AG08396 (cell line): Measurements from ENCODE around the gene RHCG.

Source experiments
- DNase-seq: peaks from one replicate; pipeline ENCODE4 v3.0.0; 2012; ENCODE audit warnings: low spot score, mixed read lengths

The RHCG gene

GRCh38 chr15:89496155-89497098 is at the start of gene RHCG:
Gene RHCG (minus strand): TSS chr15:89496583. CDS start chr15:89496544, 39 bp downstream.
- DNase-seq: no peak

DNA sequence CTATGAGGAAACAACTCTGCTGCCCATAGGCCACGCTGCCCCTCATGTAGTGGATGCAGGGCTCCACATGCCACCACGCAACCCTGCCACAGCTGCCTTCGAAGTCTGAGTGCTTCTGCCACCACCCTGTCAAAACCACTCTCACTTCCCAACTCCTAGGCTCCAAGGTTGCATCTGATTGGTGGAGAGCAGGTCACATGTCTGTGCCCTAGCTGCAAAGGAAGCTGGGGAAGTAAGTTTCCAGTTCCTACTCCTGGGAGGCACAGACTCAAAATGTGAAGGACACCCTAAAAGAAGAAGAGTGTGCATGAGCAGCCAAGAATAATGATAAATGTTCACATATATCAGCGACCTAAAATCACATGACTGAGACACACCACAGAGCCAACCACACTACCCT is 47.0 kb upstream of the RHCG start:
- DNase-seq: no peak

DNA sequence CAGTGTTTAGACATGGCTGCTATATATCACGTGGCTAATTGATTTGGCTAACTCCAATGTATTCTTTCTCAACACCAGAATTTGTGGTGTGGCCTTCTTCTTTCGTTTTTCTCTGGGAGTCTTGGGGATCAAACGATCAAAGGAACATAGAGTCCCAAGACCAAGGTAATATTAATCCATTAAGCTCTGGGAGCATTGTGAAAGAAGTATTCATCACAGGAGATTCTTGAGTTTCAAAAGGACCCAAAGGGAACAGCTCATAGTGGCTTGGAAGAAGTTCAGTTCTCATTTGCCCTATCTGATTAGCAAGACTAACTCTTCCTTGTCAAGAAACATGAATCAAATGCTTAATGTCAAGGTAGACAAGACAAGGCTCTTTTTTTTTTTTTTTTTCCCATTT is 46.0 kb upstream of the RHCG start:
- DNase-seq: no peak

GRCh38 chr15:89539027-89539426 is 42.6 kb upstream of the RHCG start:
- DNase-seq: no peak

DNA sequence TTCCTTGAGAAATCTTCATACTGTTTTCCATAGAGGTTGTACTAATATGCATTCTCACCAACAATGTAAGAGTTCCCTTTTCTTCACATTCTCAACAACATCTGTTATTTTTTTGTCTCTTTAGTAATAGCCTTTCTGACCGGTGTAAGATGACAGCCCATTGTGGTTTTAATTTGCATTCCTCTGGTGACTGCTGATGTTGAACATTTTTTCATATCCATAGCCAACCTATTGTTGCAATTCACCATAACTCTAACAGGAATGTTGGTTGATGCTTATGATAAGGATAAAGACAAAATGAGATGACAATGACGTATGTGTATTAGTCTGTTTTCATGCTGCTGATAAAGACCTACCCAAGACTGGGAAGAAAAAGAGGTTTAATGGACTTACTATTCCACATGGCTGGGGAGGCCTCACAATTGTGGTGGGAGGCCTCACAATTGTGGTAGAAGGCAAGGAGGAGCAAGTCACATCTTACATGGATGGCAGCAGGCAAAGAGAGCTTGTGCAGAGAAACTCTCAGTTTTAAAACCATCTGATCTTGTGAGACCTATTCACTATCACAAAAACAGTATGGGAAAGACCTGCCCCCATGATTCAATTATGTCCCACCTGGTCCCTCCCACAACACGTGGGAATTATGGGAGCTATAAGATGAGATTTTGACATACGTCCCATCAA is 37.6 kb upstream of the RHCG start:
- no peak for DNase-seq

- DNase-seq: no peak
Measured at GRCh38 chr15:89531796-89532537, 35.6 kb upstream of the RHCG start.

DNA sequence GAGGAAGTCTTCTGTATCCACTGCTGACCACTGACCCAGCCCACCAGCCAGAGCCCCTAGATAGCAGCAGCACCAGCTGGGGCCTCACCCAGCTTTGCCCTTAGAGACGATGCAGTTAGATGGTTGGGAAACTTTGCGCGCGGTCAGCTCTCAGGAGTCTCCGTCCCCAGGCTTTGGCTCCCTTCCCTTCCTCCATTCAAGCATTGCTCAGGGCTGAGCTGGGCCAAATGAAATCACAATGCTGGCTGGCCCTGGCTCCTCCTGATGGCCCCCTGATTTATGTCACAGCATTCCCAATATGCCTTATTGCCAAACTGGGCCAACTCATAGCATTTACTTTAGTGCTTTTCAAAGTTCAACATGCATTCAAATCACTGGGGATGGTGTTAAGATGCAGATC is 34.6 kb upstream of the RHCG start:
- DNase-seq: no peak

DNA sequence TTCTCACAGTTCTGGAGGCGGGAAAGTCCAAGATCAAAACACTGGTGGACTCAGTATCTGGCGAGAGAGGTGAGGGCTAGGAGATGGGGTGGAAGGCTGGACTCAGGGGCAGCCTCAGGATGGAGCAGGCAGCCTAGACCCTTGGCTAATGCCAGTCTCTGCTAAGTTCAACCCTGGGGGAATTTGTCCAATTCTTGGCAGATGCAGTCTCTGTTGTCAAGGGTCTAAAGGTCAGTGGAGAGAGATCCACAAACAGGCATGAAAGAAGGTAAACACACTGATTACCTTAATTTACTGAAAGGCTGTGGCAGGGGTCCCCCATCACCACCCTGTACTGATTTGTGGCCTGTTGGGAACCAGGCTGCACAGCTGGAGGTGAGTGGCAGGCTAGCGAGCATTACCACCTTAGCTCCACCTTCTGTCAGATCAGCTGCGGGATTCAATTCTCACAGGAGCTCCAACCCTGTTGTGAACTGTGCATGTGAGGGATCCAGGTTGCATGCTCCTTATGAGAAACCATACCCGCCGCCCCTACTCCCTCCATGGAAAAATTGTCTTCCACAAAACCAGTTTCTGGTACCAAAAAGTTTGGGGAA is 32.5 kb upstream of the RHCG start:
- DNase-seq: no peak

DNA sequence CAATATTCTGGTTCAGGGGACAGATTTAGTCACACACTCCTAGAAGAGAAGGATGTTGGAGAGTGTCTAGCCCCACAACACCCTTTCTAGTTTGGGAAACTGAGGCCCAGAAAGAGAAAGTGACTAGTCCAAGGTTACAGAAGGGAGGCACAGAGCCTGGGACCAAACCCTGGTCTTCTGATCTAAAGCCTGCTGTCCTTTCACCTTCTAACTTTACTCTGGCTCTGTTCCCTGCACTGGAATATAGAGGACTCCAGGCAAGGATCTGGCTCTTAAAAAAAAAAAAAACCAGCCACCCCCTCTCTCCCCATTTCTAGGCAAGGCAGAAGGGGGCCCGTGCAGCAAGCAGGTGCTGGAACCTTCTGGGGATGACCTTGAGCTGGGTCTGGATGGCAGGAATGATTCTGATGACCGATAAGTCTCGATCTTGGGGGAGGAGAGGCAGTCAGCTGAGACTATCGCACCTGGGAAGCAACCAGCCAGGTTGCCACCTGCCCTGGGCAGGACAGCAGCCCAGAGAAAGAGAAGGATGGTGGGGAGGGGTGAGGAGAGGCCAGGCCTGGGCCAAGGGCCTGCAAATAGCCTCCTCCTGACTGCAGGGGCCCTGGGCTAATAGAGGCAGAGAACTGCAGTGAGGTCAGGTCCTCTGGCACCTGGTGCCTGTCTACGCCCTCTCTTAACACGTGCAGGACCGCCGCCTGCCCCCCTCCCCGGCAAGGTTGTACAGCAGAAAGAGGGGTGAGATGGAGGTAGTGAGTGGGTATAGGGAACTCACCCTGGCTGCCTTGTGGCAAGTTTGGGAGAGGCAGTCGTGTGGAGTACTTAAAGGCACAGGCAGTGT is 30.4 kb upstream of the RHCG start:
- DNase-seq: no peak

- DNase-seq: no peak
Measured at GRCh38 chr15:89526181-89526580, 29.8 kb upstream of the RHCG start.

GRCh38 chr15:89524184-89524583 is 27.8 kb upstream of the RHCG start:
- DNase-seq: no peak

- no peak for DNase-seq
Measured at GRCh38 chr15:89523101-89523500, 26.7 kb upstream of the RHCG start.

DNA sequence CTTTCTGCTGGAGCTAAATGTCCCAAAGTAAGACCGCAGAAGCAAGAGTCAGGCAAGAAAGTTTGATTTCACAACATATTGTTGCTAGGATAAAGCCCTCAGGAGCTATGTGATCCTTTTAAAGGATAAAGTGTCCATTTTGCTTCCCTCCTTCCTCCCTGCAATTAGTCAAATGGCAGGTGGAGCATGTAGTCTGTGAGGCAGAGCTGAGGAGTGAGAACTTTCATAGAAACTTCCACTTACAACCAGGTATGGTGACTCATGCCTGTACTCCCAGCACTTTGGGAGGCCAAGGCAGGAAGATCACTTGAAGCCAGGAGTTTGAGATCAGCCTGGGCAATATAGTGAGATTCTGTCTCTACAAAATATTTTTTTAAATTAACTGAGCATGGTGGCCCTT is 25.2 kb upstream of the RHCG start:
- DNase-seq: no peak

GRCh38 chr15:89515477-89515876 is 19.1 kb upstream of the RHCG start:
- no peak for DNase-seq

DNA sequence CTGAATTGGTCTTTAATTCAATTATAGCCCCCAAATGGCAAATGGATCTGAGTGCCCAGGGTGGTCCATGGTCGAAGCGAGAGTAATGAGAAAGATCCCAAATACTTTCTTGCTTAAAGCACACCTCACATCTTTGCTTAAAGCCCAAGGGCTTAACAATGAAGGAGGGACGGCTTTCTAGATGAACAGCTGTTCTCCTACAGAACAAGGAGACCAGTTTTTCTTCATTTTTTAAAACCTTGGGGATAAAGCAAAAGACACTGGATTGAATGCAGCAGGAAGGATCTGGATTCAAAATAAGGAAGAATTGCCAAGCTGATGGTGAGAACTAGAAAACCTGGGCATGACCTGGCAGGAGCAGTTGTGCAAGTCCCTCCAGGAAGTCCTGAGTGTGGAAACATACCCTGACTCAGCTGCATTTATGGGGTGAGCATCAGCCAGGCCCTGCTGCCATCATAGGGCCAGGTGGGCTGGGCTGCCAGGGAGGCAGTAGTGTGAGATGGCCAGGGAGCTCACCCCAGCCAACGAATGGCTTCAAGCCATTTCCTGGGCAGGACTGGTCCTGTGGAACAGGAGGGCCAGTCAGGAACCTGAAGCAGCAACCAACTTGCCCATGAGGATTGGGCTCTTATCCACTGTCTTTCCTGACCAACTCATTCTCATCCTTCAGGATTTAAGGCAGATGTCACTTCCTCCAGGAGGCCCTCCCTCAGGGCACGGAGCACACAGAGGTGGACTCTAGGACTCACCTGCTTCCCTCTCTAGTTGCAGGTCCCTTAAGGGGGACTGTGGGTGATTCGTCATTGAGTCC is 18.4 kb upstream of the RHCG start:
- DNase-seq: no peak

DNA sequence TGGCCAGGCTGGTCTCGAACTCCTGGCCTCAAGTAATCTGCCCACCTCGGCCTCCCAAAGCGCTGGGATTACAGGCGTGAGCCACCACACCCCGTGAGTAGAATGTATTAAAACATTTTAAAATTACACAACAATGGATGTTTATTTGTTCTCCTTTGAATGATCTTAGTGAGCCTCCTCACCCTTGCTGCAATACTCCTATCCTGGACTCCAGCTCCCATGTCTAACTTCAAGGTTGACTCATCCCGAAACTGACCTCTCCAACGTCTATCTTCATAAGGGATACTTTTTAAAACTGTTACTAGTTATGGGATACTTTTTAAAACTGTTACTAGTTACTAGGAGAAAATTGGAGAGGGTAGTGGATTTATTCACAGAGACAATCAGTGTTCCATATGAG is 17.8 kb upstream of the RHCG start:
- DNase-seq: no peak

DNA sequence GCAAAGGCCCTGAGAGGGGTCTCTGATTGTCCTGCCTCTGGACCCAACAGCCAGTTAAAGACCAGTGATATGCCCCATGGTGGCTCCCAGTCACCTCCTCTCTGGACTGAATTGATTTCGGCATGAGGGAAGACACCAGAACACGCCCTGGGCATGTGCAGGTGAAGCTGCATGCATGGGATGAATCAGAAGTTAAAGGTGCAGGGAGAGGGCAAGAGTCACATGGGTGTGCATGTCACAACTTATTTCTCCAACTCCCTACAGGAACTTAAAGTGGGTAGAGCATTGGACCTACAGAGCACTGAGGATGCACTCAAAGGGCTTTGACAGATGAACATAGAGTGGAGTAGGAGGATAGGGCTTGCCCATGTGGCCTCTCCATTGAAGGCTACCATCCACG is 16.9 kb upstream of the RHCG start:
- DNase-seq: no peak

DNA sequence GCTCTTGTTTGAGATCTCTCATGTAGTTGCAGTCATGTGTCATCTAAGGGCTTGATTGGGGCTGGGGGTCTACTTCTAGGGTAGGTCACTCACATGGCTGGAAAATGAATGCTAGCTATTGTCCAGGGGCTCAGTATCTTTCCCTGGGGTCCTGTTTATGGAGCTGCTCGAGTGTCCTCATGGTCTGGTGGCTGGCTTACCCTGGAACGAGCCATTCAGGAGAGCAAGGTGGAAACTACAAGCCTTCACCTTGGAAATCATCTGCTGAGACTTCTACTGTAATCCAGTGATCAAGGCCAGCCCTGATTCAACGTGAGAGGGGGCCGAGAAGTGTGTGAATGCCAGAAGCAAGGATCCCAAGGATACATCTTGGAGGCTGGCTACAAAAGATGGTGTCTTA is 16.2 kb upstream of the RHCG start:
- DNase-seq: no peak

DNA sequence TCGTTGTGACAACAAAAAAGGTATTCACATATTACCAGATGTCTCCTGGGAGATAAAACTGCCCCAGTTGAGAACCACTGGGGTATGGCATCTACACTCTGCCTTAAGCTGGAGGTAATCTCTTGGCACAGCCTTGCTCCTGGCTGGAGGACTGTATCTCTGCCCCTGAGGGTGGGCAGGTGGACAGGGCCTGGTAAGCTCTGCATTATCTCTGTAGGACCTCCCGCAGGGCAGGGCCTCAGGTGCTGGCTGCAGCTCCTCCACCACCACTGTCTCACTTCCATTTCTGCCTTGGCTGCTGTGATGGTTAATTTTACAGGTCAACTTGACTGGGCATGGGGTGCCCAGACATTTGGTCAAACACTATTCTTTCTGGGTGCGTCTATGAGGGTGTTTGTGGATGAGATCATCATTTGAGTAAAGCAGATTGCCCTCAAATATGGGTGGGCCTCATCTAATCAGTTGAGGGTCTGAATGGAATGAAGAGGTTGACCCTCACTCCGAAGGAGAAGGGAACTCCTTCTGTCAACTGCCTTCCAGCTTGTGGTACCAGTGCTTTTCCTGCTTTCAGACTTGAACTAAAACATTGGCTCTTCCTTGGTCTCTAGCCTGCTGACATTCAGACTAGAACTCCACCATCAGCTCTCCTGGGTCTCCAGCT is 9.8 kb upstream of the RHCG start:
- DNase-seq: no peak

DNA sequence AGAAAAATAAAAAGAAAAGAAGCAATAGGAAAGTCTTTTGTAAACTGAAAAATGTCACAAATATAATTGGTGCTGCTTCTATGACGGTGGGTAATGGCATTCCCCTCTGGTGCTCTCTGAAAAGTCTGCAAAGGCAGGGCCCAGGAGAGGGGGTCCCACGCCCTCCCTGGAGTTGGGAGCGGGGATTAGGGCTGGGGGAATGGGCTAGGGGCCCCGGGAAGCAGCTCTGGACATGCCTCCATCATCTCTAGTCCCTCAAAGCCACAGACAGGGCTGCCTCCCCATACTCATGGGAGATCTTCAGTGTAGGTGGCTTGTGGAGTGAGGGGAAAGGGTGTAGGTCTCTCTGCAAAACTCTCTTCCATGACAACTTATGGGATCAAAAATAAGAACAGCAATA is 7.8 kb upstream of the RHCG start:
- DNase-seq: no peak
